NCI-H1436 treated with DMSO at 0.1 percent for 48 hours (cell line): ENCODE data around the gene CHCHD5.
"Not testable (repeated sequence)": the region's sequence is repeated elsewhere in the genome, so short reads cannot be mapped to it uniquely, and the experiment has no call there.

Experiments
- DNase-seq: peaks from one replicate; lab custom pipeline; 2025; lab: John Stamatoyannopoulos, UW

CHCHD5 gene

DNA sequence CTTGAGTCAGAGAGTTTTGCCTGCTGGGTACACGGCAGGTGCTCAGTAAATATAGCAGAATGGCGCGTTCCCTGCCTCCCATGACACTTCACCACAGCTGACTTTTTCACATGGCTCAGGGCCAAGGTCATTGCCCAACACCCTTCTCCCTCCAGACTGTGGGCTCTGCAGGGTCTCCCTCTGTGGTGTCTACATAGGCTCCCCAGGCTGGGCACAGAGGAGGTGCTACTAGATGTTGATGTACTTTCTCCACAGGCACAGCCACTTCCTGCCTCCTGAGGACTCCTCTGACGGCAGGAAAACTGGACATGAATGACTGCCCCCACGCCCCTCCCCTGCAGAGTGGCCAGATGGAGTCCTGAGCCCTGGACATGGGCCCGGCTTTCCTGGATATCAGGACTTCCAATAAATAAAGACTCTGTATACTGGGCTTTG, 4.2 kb downstream of the CHCHD5 start:
- no peak for DNase-seq

DNA sequence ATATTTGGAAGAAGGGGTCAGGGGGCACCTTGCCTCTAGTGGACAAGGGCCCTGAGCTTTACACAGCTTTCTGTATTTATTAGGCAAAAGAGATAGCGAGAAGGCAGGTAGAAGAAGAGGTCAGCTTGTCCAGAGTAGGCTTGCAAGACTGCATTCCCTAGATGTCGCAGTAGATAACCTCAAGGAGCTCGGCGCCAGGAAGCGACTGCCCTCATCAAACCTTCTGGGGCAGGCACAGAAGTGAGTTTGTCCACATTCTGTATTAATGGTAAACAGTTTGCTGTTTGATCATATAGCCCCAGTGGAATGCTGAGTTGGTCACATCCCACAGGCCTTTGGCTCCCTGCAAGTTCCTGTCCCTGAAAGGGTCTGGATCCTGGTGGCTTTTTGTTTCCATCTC, 7.0 kb downstream of the CHCHD5 start:
- no peak for DNase-seq

DNA sequence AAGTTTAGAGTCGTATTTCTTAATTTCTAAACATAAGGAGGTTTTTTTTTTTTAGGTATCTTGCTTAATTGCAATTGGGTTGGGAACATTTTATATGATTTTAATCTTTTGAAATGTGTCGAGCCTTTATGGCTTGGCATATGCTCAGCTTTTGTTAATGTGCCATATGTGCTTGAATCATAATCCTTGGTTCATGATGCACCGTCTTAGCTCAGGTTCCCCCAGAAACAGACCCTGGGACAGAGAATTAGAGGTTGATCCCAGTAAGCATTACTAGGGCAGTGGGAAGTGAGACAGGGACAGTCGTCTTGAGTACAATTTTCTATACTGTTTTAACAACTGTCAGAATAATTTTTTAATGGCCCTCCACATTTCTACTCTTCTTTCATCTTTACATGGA, 9.3 kb downstream of the CHCHD5 start:
- DNase-seq, result no peak

DNA sequence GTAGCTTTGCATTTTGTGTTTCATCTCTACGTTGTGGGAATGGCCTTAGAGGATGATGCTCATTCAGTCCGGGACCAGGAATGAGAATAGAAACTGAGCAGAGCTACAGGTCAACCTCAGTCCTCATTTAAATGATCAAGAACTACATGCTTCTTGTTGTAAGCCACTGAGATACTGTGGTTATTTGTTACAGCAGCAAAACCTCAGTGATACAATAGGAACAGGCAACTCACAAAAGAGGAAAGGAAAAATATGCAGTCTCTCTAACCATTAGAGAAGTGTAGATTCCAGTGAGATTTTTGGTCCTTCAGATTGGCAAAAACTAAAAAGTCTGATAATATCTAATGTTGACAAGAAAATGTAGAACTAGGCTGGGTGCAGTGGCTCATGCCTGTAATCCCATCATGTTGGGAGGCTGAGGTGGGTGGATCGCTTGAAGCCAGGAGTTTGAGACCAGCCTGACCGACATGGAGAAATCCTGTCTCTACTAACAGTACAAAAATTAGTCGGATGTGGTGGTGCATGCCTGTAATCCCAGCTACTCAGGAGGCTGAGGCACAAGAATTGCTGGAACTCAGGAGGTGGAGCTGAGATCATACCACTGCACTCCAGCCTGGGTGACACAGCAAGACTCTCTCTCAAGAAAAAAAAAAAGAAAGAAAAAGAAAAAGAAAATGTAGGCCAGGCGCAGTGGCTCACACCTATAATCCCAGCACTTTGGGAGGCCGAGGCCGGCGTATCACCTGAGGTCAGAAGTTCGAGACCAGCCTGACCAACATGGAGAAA, 13.3 kb downstream of the CHCHD5 start:
- DNase-seq, result no peak

DNA sequence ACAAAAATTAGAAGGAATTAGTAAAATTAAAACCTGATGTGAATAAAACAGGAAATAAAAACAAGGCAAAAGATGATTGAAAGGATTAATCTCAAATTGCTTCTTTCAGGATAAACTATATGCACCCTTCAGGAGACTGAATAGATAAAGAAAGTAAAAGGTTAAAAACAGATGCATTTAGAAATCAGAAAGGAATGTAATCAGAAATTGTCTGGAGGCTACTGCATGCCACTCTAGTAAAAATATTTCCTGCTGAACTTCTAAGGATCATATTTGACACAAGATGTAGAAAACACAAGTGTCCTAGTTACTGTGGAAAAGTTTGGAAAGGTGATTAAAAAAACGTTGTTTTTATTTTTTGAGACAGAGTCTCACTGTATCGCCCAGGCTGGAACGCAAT, 16.2 kb downstream of the CHCHD5 start:
- DNase-seq, result no peak

DNA sequence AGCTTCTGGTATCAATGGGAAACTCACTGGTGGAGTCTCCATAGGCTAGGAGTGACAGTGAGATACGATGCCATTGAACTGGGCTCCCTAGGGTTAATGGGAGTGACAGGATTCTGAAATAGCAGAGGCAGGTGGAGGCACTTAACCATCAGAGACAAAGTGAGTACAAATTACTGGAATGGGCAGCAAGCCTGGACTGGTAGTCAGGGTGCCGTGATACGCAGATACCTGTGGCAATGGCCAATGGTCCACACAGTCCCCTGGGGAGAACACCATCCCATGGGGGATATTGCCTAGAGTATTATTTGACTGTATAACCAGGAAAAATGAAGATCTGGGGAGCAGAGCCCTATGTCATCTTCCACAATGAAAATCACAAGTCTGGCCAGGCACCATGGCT, 17.3 kb downstream of the CHCHD5 start:
- DNase-seq, result no peak

DNA sequence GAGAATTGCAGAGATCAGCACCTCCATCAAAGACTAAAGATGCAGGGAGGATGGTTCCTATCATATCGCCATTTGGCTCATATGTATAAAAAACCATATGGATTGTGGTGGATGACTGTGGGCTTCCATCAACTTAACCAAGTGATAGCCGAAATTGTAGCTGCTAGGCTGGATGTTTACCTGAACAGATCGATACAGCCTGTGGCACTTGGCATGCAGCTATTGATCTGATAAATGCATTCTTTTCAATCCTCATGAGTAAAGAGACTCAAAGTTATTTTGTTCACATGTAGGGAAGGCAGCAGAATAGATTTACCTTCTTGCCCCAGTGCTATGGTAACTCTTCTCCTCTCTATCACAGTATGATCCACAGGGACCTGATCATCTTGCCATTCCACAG, 18.5 kb downstream of the CHCHD5 start:
- DNase-seq, result no peak

DNA sequence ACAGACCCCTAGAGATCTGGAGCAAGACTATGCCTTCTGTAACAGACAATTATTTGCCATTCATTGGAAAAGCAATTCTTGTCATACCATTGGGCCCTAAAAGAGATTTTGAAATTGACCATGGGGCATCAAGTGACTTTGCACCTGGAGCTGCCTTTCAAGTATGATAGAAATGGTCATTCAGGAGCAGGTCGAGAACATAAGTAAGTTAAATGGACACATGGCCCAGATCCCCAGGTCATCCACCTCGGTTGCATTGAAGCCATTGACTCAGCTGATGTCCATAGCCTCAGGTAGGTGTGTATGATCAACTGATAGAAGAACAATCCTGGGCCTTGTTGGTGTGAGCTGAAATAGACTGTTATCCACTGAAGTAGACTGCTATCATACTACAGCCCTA, 19.3 kb downstream of the CHCHD5 start:
- no peak for DNase-seq

DNA sequence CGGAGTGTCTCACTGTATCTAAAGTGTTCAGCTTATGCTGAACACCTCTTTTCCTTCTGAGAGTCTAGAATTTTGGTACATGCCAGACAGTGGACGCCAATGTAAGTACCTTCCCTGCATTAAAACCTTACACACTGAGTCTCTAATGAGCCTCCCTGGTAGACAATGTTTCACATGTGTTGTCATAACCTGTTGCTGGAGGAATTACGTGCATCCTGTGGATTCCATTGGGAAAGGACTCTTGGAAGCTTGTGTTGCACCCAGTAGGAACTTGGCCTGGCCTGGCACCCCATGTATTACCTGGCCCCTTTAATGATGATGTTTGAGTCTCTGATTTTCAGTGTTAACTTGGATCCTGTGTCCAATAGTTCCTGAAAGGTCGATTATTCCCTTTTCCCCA, 20.5 kb downstream of the CHCHD5 start:
- no peak for DNase-seq

DNA sequence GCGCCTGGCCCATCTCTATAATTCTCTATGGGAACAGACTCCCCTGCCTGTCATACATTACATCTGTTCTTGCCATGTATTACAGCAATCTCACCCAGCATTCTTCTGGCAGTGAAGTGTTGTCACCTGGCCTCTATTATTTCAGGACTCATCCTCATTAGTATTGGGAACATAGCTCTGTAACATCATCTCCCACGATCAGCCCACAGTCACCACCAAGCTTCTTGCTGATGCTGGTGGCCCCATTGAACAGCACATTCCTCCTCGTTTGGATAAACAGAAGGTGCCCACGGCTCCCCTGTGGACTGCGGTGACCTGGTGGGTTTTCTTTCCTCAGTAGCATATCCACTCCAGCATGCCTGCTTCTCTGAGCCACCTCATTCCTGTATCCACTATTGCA, 21.5 kb downstream of the CHCHD5 start:
- DNase-seq, result no peak

DNA sequence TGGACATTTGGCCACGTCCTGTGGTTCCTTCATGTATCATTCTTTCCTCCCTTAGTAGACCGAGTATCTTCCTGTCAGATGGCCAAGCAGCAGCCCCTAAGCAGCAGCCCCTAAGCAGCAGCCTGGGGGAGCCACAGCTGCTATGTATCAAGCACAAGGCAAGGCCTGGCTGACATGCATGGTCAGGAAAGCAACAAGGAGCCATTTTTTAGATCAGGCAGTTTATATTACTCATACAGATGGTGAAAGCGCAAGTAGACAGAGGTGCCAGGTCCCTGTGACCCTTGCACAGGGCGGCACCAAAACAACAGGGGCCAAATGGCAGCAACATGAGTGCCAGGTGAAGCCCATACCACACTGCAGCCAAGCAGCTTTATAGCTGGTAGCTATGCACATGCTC, 22.1 kb downstream of the CHCHD5 start:
- DNase-seq, result no peak

DNA sequence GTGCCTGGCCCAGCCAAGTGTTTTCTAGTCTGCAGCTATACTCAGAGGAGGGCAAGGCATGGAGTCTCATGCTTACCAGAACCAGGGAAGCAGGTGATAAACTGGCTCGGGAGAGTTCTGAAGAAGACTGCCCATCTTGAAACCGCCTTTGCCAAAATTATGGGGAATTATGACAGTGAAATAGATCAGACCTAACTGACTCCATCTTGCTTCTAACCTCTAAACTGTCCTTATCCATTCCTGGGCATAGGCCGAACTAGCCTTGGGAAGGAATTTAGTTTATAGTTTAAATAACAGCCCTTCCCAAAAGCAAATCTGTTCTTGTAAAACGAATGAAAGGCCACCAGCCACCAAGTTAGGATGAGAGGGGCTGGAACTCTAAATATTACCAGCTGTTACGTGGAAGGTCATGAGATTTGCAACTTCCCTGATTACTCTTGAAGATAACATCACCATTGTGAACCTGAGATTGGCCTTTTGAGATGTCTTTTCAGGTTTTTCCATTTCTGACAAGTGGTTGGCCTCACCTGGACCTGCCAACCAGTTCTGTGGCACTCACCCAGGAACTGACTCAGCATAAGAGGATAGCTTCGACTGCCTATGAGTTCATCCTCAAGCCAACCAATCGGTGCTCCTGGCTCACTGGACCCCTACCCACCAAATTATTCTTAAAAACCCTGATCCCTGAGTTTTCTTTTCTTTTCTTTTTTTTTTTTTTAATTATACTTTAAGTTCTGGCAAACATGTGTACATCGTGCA, 23.4 kb downstream of the CHCHD5 start:
- no peak for DNase-seq

DNA sequence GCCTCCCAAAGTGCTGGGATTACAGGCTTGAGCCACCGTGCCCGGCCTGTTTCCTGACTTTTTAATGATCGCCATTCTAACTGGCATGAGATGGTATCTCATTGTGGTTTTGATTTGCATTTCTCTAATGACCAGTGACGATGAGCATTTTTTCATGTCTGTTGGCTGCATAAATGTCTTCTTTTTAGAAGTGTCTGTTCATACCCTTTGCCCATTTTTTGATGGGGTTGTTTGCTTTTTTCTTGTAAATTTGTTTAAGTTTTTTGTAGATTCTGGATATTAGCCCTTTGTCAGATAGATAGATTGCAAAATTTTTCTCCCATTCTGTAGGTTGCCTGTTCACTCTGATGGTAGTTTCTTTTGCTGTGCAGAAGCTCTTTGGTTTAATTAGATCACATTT, 24.9 kb downstream of the CHCHD5 start:
- DNase-seq, result not testable (repeated sequence)

DNA sequence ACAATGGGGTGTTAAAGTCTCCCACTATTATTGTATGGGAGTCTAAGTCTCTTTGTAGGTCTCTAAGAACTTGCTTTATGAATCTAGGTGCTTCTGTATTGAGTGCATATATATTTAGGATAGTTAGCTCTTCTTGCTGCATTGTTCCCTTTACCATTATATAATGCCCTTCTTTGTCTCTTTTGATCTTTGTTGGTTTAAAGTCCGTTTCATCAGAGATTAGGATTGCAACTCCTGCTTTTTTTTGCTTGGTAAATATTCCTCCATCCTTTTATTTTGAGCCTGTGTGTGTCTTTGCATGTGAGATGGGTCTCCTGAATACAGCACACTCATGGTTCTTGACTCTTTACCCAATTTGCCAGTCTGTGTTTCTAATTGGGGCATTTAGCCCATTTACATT, 27.9 kb downstream of the CHCHD5 start:
- not testable (repeated sequence) for DNase-seq

DNA sequence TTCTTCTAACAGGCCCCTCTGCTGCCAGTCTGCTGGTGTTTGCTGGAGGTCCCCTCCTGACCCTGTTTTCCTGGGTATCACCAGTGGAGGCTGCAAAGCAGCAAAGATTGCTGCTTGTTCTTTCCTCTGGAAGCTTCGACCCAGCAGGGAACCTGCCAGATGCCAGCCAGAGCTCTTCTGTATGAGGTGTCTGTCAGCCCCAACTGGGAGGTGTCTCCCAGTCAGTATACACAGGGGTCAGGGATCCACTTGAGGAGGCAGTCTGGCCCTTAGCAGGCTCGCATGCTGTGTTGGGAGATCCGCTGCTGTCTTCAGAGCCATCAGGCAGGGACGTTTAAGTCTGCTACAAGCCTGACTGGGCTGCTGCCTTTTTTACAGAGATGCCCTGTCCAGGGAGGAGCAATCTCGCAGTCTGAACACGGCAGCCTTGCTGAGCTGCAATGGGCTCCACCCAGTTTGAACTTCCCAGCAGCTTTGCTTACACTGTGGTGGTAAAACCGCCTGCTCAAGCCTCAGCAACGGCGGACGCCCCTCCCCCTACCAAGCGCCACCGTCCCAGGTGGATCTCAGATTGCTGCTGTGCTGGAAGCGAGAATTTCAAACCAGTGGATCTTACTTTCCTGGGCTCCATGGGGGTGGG, 29.9 kb downstream of the CHCHD5 start:
- DNase-seq, result no peak

DNA sequence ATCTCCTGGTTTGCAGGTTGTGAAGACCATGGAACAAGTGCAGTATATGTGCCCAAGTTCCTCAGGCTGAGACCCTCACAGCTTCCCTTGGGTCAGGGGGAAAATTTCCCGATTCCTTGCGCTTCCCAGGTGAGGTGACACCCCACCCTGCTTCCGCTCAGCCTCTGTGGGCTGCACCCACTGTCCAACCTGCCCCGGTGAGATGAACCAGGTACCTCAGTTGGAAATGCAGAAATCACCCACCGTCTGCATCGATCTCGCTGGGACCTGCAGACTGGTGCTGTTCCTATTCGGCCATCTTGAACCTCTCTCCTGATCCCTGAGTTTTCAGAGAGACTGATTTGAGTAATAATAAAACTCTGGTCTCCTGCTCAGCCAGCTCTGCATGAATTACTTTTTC, 30.6 kb downstream of the CHCHD5 start:
- DNase-seq, result no peak

DNA sequence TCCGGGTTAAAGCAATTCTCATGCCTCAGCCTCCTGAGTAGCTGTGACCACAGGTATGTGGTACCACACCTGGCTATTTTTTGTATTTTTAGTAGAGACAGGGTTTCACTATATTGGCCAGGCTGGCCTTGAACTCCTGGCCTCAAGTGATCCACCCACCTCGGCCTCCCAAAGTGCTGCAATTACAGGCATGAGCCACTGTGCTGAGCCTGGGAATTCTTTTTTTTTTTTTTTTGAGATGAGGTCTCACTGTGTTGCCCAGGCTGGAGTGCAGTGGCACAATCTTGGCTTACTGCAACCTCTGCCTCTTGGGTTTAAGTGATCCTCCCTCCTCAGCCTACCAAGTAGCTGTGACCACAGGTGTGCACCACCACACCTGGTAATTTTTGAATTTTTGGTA, 31.4 kb downstream of the CHCHD5 start:
- not testable (repeated sequence) for DNase-seq

DNA sequence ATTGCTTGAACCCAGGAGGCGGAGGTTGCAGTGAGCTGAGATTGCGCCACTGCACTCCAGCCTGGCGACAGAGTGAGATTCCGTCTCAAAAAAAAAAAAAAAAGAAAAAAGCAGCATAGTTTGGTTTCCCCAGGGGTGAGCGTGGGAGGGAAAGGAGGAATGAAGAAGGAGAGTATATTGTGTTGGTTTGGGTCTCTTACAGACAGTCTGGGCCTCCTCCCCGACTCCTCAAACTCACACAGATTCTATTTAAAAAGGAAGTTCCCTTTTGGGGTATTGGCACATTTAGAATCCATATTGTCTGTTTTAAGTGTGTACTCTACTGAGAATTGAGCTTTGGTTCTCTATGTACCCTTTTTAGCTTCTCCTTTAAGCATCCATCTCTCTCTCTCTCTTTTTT, 34.0 kb downstream of the CHCHD5 start:
- no peak for DNase-seq

DNA sequence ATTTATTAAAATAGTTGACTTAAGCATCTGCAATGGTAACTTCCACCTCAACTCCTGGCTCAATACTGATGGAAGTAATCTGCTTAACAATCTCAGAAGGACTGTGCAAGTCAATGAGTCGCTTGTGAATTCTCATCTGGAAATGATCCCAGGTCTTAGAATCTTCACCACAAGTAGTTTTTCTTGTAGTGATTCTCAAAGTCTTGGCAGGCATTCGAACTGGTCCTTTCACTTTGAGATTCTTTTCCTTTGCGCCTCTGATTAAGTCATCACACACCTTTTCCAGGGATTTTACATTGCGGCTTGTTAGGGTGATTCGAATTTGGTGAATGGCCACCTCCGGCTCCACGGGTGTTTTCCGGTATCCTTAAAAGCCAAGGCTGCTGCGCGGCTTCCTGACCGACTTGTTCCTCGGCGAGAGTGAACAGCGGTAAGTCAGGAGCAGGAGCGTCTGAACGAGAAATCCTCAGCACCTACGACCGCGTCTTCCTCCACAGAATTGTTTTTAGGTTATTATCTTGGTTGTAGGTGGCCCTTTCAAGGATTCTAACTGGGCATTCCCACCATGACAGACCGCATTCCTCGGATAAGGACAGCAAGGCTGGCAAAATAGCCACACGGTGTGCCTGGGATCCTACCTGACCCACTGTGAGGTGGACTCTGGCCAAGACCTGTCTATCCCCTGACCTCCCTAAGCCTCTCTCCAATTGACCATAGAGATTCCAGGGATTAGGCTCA, 37.5 kb downstream of the CHCHD5 start:
- DNase-seq, result no peak

DNA sequence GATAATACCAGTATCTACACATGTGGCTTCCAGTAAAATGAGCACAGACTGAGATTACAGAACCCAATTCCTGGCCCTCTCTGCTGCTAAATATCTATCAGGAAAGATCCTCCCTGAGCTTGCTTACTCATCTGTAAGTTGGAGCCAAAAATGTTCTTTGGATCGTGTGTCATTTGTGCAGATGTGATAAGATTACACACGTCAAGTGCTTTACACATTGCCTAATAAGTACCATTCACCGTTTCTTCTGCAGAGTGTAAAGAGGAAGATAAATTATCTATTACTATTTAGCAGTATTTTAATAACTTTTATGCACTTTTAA, 38.1 kb downstream of the CHCHD5 start:
- no peak for DNase-seq

DNA sequence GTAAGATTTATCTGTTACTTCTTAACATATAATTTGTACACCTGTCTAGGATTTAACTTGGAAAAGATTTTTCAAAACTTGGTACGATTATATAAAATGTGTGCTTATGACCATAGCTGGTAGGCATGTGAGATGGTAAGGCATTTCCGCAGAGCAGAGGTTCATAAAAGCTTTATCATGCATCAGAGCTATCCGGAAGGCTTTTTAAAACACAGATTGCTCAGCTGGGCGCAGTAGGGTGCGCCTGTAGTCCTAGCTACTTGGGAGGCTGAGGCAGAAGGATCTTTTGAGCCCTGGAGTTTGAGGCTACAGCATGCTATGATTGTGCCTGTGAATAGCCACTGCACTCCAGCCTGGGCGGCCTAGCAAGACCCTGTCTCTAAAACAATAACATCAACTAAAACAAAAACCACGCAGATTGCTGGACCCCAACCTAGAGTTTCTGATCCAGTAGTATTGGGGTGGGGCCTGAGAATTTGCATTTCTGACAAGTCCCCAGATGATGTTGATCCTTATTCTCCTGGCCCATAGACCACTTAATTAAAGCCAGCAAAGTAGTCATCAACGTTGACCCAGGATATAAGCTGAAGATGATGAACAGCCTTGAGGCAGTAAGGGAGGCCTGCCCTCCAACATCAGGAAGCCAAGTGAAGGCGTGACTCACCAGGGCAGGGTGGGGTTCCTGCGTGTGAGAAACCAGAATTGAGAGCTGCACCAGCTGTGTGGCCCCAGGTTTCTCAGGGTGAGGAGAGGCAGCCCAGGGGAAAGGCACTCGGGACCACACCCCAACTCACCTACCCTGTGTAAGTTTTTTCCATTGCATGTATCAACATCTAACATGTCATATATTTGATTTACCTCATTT, 39.7 kb downstream of the CHCHD5 start:
- DNase-seq, result no peak
